HepG2 (cell line): ENCODE data around the gene ARHGEF12. TPM values are rescaled to one million over a fixed set of nuclear protein-coding genes. Genes with fewer than 3 reads are reported as not detected.
A peak's percentile ranks its signal among the peaks of the same experiment; 100 is the strongest.

ENCODE experiments used
- AGO2 ChIP-seq: fragments of 200-400 bp; formaldehyde crosslinking; optimal IDR thresholded peaks from 2 replicates; pipeline ENCODE3; 2017; ENCODE audit warnings: mild to moderate bottlenecking, low read depth, low read length, moderate library complexity
- BATF2 ChIP-seq: sonication (generic); formaldehyde crosslinking; IDR thresholded peaks from 2 replicates; pipeline ENCODE4 v1.8.0; 2022; ENCODE audit warnings: mild to moderate bottlenecking, missing genetic modification reagents, moderate library complexity
- CREM ChIP-seq, 2 experiments: sonication (generic) in 1 of 2; formaldehyde crosslinking in 1 of 2; IDR thresholded peaks; 2 replicates each; pipeline versions ENCODE4 v1.4.0 to v1.6.1; 2016 to 2020; ENCODE audit warnings: antibody characterized with exemption in 1 of 2, mild to moderate bottlenecking in 1 of 2, missing genetic modification reagents in 1 of 2
- GMEB1 ChIP-seq: sonication (generic); formaldehyde crosslinking; IDR thresholded peaks from 2 replicates; pipeline ENCODE4 v1.5.1; 2020; ENCODE audit warnings: missing genetic modification reagents, mild to moderate bottlenecking, borderline replicate concordance
- MED8 ChIP-seq: sonication (generic); formaldehyde crosslinking; IDR thresholded peaks from 2 replicates; pipeline ENCODE4 v1.8.1; 2023; ENCODE audit warnings: mild to moderate bottlenecking, missing genetic modification reagents; ENCODE audit not compliant: insufficient replicate concordance
- MXD4 ChIP-seq: IDR thresholded peaks from 2 replicates; pipeline ENCODE4 v1.6.1; 2016; ENCODE audit warnings: mild to moderate bottlenecking, missing biosample characterization, missing genetic modification reagents
- PBX3 ChIP-seq: sonication (generic); formaldehyde crosslinking; IDR thresholded peaks from 2 replicates; pipeline ENCODE4 v1.8.1; 2023; ENCODE audit warnings: missing genetic modification reagents, inconsistent platforms, borderline replicate concordance
- PHF5A ChIP-seq: IDR thresholded peaks from one replicate; pipeline ENCODE4 v1.6.1; 2018; ENCODE audit warnings: low read depth, missing genetic modification reagents; ENCODE audit not compliant: unreplicated experiment
- RAD21 ChIP-seq: fragments of 450-650 bp; formaldehyde crosslinking; IDR thresholded peaks from 2 replicates; pipeline ENCODE4 v1.5.0; 2020; ENCODE audit warnings: mild to moderate bottlenecking
- RBM39 ChIP-seq: fragments of 200-400 bp; formaldehyde crosslinking; IDR thresholded peaks from one replicate; pipeline ENCODE4 v1.6.1; 2018; ENCODE audit warnings: antibody characterized with exemption, mild to moderate bottlenecking, low read depth, low read length; ENCODE audit not compliant: poor library complexity, severe bottlenecking
- RCOR2 ChIP-seq: IDR thresholded peaks from 2 replicates; pipeline ENCODE4 v1.6.1; 2016; ENCODE audit warnings: missing biosample characterization, missing genetic modification reagents
- SNAI1 ChIP-seq: sonication (generic); formaldehyde crosslinking; IDR thresholded peaks from 2 replicates; pipeline ENCODE4 v1.5.0; 2020; ENCODE audit warnings: mild to moderate bottlenecking, missing genetic modification reagents, borderline replicate concordance
- SSRP1 ChIP-seq: IDR thresholded peaks from 2 replicates; pipeline ENCODE4 v1.6.1; 2016; ENCODE audit warnings: control low read depth
- STAT5B ChIP-seq: sonication (generic); formaldehyde crosslinking; IDR thresholded peaks from 2 replicates; pipeline ENCODE4 v1.4.0; 2020; ENCODE audit warnings: missing genetic modification reagents
- TBL1XR1 ChIP-seq: fragments of 150-350 bp; IDR thresholded peaks from 2 replicates; pipeline ENCODE4 v1.6.1; 2014; ENCODE audit warnings: borderline replicate concordance, low read length; ENCODE audit not compliant: partially characterized antibody
- TOE1 ChIP-seq: sonication (generic); formaldehyde crosslinking; IDR thresholded peaks from 2 replicates; pipeline ENCODE4 v1.4.0; 2020; ENCODE audit warnings: mild to moderate bottlenecking, missing genetic modification reagents
- XRCC5 ChIP-seq: fragments of 200-400 bp; formaldehyde crosslinking; optimal IDR thresholded peaks from 2 replicates; pipeline ENCODE3; 2017; ENCODE audit warnings: mild to moderate bottlenecking, low read length
- ZFP41 ChIP-seq: sonication (generic); formaldehyde crosslinking; IDR thresholded peaks from 2 replicates; pipeline ENCODE4 v1.4.0; 2020; ENCODE audit warnings: mild to moderate bottlenecking, missing genetic modification reagents, borderline replicate concordance
- ZHX2 ChIP-seq, 2 experiments: sonication (generic) in 1 of 2; formaldehyde crosslinking in 1 of 2; IDR thresholded peaks; 2 replicates each; pipeline versions ENCODE4 v1.6.1 to v1.9.0; 2014 to 2022; ENCODE audit warnings: antibody characterized with exemption in 1 of 2, borderline replicate concordance in 1 of 2, inconsistent platforms in 1 of 2, low read depth in 1 of 2, missing genetic modification reagents in 1 of 2
- ZNF781 ChIP-seq: sonication (generic); formaldehyde crosslinking; IDR thresholded peaks from 2 replicates; pipeline ENCODE4 v1.5.1; 2020; ENCODE audit warnings: borderline replicate concordance, mild to moderate bottlenecking, missing genetic modification reagents; ENCODE audit errors: not compliant biosample characterization
- ZNF891 ChIP-seq: sonication (generic); formaldehyde crosslinking; IDR thresholded peaks from 2 replicates; pipeline ENCODE4 v1.5.0; 2020; ENCODE audit warnings: mild to moderate bottlenecking, missing genetic modification reagents
- polyA plus RNA-seq, 8 experiments: library from polyadenylated mRNA; depleted of rRNA in 3 of 8; stranded (reverse) in 7 of 8; unstranded in 1 of 8; fragments of >200 nt; fragmentation: Illumina TruSeq in 4 of 8; extraction: Trizol in 4 of 8; gene quantifications; 2 replicates each; pipeline versions ENCODE4 v1.2.1 to v1.2.3, GENCODE V29; 2011 to 2016; ENCODE audit warnings: low read depth in 4 of 8, missing spikeins in 1 of 8, mixed read lengths in 1 of 8; ENCODE audit not compliant: insufficient read depth in 1 of 8
- total RNA-seq, 5 experiments: library from RNA; depleted of rRNA; stranded (reverse); fragments of >200 nt; fragmentation: Illumina TruSeq; extraction: Trizol; gene quantifications; 2 replicates each; pipeline ENCODE4 v1.2.3, GENCODE V29; 2016; ENCODE audit warnings: low read depth in 1 of 5

ARHGEF12 gene
- total and polyA plus RNA-seq, 2 of the 13 experiments (the other 11 are each of a cell fraction or from before 2014, with no cell fraction given) = 17.9 to 54.4 TPM

- TF ChIP-seq PHF5A (CRISPR knock-in tag) = no peak
- 0 out of 2 replicates have a peak, but pooled peaks have one; percentile 7 for TF ChIP-seq GMEB1 (CRISPR knock-in tag)
- TF ChIP-seq XRCC5 = no peak
- no peak for TF ChIP-seq TOE1 (CRISPR knock-in tag)
- no peak for TF ChIP-seq PBX3 (CRISPR knock-in tag)
- no peak for TF ChIP-seq ZHX2 (IDR thresholded peaks at IDR 0.05; ENCODE audit: low read depth)
- no peak for TF ChIP-seq ZHX2 (CRISPR knock-in tag; IDR thresholded peaks at IDR 0.05; ENCODE audit: borderline replicate concordance)
- no peak for TF ChIP-seq MED8 (CRISPR knock-in tag)
- no peak for TF ChIP-seq SSRP1 (CRISPR knock-in tag)
- no peak for TF ChIP-seq ZNF781 (CRISPR knock-in tag)
- TF ChIP-seq SNAI1 (CRISPR knock-in tag) = no peak
- TF ChIP-seq TBL1XR1 = no peak
- 0 out of 2 replicates have a peak, but pooled peaks have one; percentile 5 for TF ChIP-seq BATF2 (CRISPR knock-in tag)
- no peak for TF ChIP-seq ZFP41 (CRISPR knock-in tag)
- TF ChIP-seq MXD4 = no peak
- no peak for TF ChIP-seq STAT5B
- peak; percentile 29 for TF ChIP-seq AGO2
- no peak for TF ChIP-seq RBM39
- peak; percentile 33; the same call in 1 of the 2 replicates for TF ChIP-seq ZNF891 (CRISPR knock-in tag)
- no peak for TF ChIP-seq RAD21 (CRISPR knock-in tag)
- no peak for TF ChIP-seq RCOR2 (CRISPR knock-in tag)
- no peak for TF ChIP-seq CREM (IDR thresholded peaks at IDR 0.05)
- no peak for TF ChIP-seq CREM (CRISPR knock-in tag; IDR thresholded peaks at IDR 0.05)
Measured at GRCh38 chr11:120335556-120335907, 681 bp upstream of the ARHGEF12 start (continued).
